ENCODE data around the gene IKZF4. TPM values are rescaled to one million over a fixed set of nuclear protein-coding genes. Genes with fewer than 3 reads are reported as not detected.
A peak's percentile ranks its signal among the peaks of the same experiment; 100 is the strongest.
"Not testable (repeated sequence)": the region's sequence is repeated elsewhere in the genome, so short reads cannot be mapped to it uniquely, and the experiment has no call there.

IKZF4 gene
- polyA plus RNA-seq, 1 experiment = 3.9 TPM

DNA sequence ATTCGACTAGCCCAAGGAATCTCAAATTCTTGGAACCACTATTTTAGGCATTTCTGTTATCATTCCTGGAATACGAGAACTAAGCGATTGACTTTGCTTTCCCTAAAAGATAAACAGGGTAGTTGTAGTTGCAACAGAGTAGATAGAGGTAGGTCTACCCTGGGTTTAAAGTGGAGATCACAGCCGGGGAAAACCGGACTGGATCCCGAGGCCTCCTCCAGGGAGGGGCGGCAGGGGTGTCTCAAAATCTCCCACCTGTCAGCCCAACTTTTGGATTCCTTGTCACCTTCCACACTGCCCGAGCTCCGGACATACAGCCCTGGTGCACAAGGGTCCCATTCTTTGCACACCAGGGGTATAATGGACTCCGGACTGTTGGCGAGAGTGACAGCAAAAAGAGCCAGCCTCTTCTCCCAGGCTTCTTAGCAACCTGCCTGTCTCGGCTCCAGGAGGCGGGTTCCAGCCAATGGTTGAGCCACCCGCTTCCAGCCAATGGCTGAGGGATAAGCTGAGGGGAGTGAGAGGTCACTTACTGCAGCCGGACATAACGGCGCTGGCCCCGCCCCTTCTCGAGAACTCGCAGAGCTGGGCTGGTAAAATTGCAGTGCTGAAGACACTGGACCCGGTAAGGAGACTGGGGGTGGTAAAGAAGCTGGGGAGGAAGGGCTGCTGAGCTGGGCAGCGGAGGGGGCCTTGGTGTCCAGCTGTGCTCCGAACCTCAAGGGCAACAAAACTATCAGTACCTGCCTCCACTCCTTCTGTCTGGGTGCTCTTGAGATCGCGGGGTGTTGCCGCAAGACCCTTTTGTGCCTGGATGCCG lies 23.9 kb upstream of the IKZF4 start, which contains the start of gene SUOX:
Gene SUOX (plus strand): TSS at position 562 of the 820 bp plus-strand sequence. CDS start 4,946 bp downstream, outside the sequence.
- H3K27me3 ChIP-seq (ENCODE audit: control insufficient read depth, insufficient read depth, low read length) = no peaks in the 10 kb centered on the region
- H3K27ac ChIP-seq (ENCODE audit: low read depth, low read length) = peak within 1 kb of the TSS; percentile 52
- CTCF ChIA-PET = interaction anchor here (0.6 to 5.4 kb wide), 41 partner anchors 11 to 259 kb away, joined by 3 to 104 read pairs (median 6); partner anchors contain the start of genes IKZF4, RAB5B and SARNP
- DNase-seq (ENCODE audit: low read depth, low spot score) = peak; percentile 94
- H3K9me3 ChIP-seq (ENCODE audit: control insufficient read depth, insufficient read depth, low read length) = no peaks in the 10 kb centered on the region
- H3K4me3 ChIP-seq (ENCODE audit: low read depth, low read length) = peak within 1 kb of the TSS; percentile 97
- POLR2A ChIA-PET = interaction anchor here (0.6 to 1.1 kb wide), 7 partner anchors 9 to 121 kb away, joined by 3 to 11 read pairs (median 4); partner anchors contain the start of genes IKZF4, RAB5B and ZC3H10
- TF ChIP-seq, protein P1, sequence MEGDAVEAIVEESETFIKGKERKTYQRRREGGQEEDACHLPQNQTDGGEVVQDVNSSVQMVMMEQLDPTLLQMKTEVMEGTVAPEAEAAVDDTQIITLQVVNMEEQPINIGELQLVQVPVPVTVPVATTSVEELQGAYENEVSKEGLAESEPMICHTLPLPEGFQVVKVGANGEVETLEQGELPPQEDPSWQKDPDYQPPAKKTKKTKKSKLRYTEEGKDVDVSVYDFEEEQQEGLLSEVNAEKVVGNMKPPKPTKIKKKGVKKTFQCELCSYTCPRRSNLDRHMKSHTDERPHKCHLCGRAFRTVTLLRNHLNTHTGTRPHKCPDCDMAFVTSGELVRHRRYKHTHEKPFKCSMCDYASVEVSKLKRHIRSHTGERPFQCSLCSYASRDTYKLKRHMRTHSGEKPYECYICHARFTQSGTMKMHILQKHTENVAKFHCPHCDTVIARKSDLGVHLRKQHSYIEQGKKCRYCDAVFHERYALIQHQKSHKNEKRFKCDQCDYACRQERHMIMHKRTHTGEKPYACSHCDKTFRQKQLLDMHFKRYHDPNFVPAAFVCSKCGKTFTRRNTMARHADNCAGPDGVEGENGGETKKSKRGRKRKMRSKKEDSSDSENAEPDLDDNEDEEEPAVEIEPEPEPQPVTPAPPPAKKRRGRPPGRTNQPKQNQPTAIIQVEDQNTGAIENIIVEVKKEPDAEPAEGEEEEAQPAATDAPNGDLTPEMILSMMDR (IDR thresholded peaks at IDR 0.05; ENCODE audit: low read depth, low read length) = no peak

GRCh38 chr12:55997535-55997859 lies 23.3 kb upstream of the IKZF4 start:
- H3K27ac ChIP-seq (ENCODE audit: low read depth, low read length) = no peak overlapping the region
- ChIA-PET POLR2A (interaction anchor here (0.6 to 1.1 kb wide), 8 partner anchors 8 to 121 kb away, joined by 3 to 11 read pairs (median 4); partner anchors contain the start of genes IKZF4, RAB5B and ZC3H10), CTCF (interaction anchor here (0.6 to 5.4 kb wide), 16 partner anchors 10 to 259 kb away, joined by 3 to 104 read pairs (median 9); partner anchors contain the start of genes IKZF4 and RAB5B)
- no peaks in the 10 kb centered on the region for H3K9me3 ChIP-seq (ENCODE audit: control insufficient read depth, insufficient read depth, low read length)
- DNase-seq (ENCODE audit: low read depth, low spot score) = no peak
- TF ChIP-seq, protein P1 (IDR thresholded peaks at IDR 0.05; ENCODE audit: low read depth, low read length) = no peak
- peak overlapping the region; percentile 97 for H3K4me3 ChIP-seq (ENCODE audit: low read depth, low read length)
- H3K27me3 ChIP-seq (ENCODE audit: control insufficient read depth, insufficient read depth, low read length) = no peaks in the 10 kb centered on the region

- DNase-seq (ENCODE audit: low read depth, low spot score); H3K9me3 ChIP-seq (ENCODE audit: control insufficient read depth, insufficient read depth, low read length); H3K27ac ChIP-seq (ENCODE audit: low read depth, low read length); H3K27me3 ChIP-seq (ENCODE audit: control insufficient read depth, insufficient read depth, low read length); POLR2A ChIA-PET; CTCF ChIA-PET; H3K4me3 ChIP-seq (ENCODE audit: low read depth, low read length): not testable (repeated sequence)
Observed at GRCh38 chr12:55999522-55999921, 21.3 kb upstream of the IKZF4 start.

- CTCF ChIA-PET; H3K9me3 ChIP-seq (ENCODE audit: control insufficient read depth, insufficient read depth, low read length); H3K27ac ChIP-seq (ENCODE audit: low read depth, low read length); DNase-seq (ENCODE audit: low read depth, low spot score); H3K27me3 ChIP-seq (ENCODE audit: control insufficient read depth, insufficient read depth, low read length); H3K4me3 ChIP-seq (ENCODE audit: low read depth, low read length); POLR2A ChIA-PET: not testable (repeated sequence)
Observed at GRCh38 chr12:55999999-56000540, 20.8 kb upstream of the IKZF4 start.

DNA sequence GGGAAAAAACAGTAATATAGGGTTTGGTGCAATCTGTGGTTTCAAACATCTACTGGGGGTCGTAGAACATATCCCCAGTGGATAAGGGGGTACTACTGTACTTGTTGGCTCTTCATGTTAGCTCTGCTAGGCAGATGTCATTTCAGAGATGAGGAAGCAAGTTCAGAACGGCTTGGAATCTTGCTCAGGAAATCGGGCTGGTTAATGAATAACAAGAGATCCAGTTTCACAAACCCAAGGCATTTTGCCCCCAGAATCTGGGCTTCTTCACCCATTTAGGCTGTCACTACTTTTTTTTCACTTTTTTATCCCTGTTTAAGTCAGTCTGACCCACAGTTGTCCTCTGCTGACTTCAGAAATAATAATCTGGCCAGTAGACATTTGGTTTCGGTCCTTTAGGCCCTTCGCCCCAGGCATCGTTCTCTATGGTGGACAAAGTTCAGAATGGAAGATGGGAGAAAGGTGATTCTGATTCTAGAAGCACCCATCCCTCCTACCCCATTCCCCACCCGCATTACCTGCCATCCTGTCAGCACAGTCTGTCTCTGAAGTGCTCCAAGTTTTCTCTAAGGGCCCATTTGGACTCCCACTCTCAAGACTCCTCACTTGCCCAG lies 19.2 kb upstream of the IKZF4 start:
- no peaks in the 10 kb centered on the region for H3K9me3 ChIP-seq (ENCODE audit: control insufficient read depth, insufficient read depth, low read length)
- no peak overlapping the region for H3K27ac ChIP-seq (ENCODE audit: low read depth, low read length)
- TF ChIP-seq, protein P1 (IDR thresholded peaks at IDR 0.05; ENCODE audit: low read depth, low read length) = no peak
- H3K27me3 ChIP-seq (ENCODE audit: control insufficient read depth, insufficient read depth, low read length) = no peaks in the 10 kb centered on the region
- DNase-seq (ENCODE audit: low read depth, low spot score) = no peak
- POLR2A ChIA-PET = no interaction called here
- CTCF ChIA-PET = interaction anchor here (0.6 kb wide), 1 partner anchor 62 kb away, joined by 3 read pairs; no protein-coding TSS in a partner anchor
- no peak overlapping the region for H3K4me3 ChIP-seq (ENCODE audit: low read depth, low read length)

GRCh38 chr12:56003376-56003775 lies 17.5 kb upstream of the IKZF4 start:
- DNase-seq (ENCODE audit: low read depth, low spot score); H3K4me3 ChIP-seq (ENCODE audit: low read depth, low read length); H3K9me3 ChIP-seq (ENCODE audit: control insufficient read depth, insufficient read depth, low read length); POLR2A ChIA-PET; H3K27ac ChIP-seq (ENCODE audit: low read depth, low read length); CTCF ChIA-PET; H3K27me3 ChIP-seq (ENCODE audit: control insufficient read depth, insufficient read depth, low read length): not testable (repeated sequence)
